Subcutaneous abdominal adipose tissue (tissue), 5 donors: ENCODE measurements around the gene MKNK1.

Experiments used
- H3K27ac ChIP-seq: one replicate; pipeline ENCODE4 v1.7.0; 2013; ENCODE audit warnings: low read depth, mild to moderate bottlenecking, inconsistent platforms, low read length, moderate library complexity
- H3K27me3 ChIP-seq, 5 donors: one replicate each; pipeline ENCODE4 v1.7.0; 2013; ENCODE audit warnings: low read length in 5 of 5, inconsistent platforms in 1 of 5; ENCODE audit not compliant: control insufficient read depth in 5 of 5, insufficient read depth in 4 of 5
- H3K36me3 ChIP-seq, 5 donors: one replicate each; pipeline ENCODE4 v1.7.0; 2013; ENCODE audit warnings: low read length in 5 of 5; ENCODE audit not compliant: control insufficient read depth in 5 of 5, insufficient read depth in 5 of 5
- H3K4me1 ChIP-seq, 5 donors: one replicate each; pipeline ENCODE4 v1.7.0; 2013; ENCODE audit warnings: low read length in 5 of 5, mild to moderate bottlenecking in 3 of 5, moderate library complexity in 1 of 5; ENCODE audit not compliant: control insufficient read depth in 5 of 5, insufficient read depth in 5 of 5
- H3K4me3 ChIP-seq, 5 donors: one replicate each; pipeline ENCODE4 v1.7.0; 2013; ENCODE audit warnings: low read length in 5 of 5, low read depth in 1 of 5
- H3K9ac ChIP-seq, 5 donors: one replicate each; pipeline ENCODE4 v1.7.0; 2013; ENCODE audit warnings: low read length in 5 of 5, mild to moderate bottlenecking in 4 of 5, moderate library complexity in 3 of 5
- H3K9me3 ChIP-seq, 5 donors: one replicate each; pipeline ENCODE4 v1.7.0; 2013; ENCODE audit warnings: low read length in 5 of 5; ENCODE audit not compliant: control insufficient read depth in 5 of 5
- donor health status: healthy.
- donor health status: healthy.
- donor health status: healthy.
- donor health status: healthy.
- donor health status: healthy.

MKNK1 gene

DNA sequence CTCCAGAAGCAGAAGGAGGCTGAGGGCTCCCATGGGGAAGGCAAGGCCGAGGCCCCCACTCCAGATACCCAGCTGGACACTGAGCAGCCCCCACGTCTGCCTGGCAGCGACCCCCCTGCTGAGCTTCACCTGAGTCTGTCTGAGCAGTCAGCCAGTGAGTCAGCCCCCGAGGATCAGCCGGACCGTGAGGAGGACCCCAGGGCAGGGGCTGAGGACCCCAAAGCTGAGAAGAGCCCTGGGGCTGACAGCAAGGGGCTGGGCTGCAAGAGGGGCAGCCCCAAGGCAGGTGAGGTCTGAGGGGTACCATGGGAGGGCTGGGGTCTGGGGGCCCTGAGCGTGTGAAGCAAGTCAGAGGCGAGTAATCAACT, 93.1 kb downstream of the MKNK1 start:
- Histone ChIP-seq H3K4me1 (peaks cover 0 to 8% (median 0%) of the 10 kb centered on the region in 5 donors), H3K27me3 (peaks cover 0 to 11% (median 0%) of the 10 kb centered on the region in 5 donors), H3K9ac (no peak overlapping the region), H3K9me3 (no peaks in the 10 kb centered on the region), H3K4me3 (no peak overlapping the region), H3K27ac (no peak overlapping the region), H3K36me3 (no peaks in the 10 kb centered on the region)

DNA sequence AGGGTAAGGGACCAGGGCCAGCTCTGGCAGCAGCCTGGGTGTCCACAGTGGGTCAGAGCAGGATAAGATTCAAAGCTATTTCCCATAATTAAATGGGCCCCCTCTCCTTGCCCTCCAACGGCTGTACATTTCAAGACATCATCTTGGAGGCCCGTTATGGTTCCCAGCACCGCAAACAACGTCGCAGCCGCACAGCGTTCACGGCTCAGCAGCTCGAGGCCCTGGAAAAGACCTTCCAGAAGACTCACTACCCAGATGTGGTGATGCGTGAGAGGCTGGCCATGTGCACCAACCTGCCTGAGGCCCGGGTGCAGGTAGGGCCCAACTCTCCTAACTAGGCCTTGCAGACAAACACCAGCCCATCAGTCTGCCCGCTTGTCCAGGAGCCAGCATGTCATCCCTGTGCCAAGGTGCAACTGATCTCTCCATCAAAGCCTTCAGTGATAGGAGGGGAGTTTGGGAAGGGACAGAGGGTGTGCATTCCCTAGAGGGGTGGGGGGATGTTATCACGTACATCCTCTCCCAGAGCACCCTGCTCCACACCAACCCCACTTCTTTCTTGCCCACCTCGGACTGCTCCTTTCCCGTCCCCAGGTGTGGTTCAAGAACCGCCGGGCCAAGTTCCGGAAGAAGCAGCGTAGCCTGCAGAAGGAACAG, 93.6 kb downstream of the MKNK1 start:
- peaks cover 0 to 11% (median 0%) of the 10 kb centered on the region in 5 donors for H3K27me3 ChIP-seq
- H3K4me1 ChIP-seq = peaks cover 0 to 8% (median 0%) of the 10 kb centered on the region in 5 donors
- H3K27ac ChIP-seq = no peak overlapping the region
- H3K9ac ChIP-seq = no peak overlapping the region
- no peaks in the 10 kb centered on the region for H3K9me3 ChIP-seq
- no peak overlapping the region for H3K4me3 ChIP-seq
- H3K36me3 ChIP-seq = no peaks in the 10 kb centered on the region

DNA sequence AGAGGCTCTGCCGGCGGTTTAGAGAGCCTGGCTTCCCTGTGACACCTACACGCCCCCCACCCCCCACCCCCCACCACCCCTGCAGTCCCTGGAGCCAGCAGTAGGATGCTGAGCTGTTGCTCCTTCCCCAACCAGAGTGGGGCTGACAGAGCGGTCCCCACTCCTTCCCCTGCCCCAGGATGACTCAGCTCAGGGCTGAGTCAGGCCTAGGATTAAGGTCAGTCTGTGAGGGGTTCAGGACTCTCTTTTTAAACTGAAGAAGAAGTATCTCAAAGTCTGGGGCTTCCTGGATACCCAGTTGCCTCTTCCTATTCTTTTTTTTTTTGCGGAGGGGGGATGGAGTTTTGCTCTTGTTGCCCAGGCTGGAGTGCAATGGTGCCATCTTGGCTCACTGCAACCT, 95.3 kb downstream of the MKNK1 start:
- Histone ChIP-seq H3K4me1 (peaks cover 0 to 8% (median 0%) of the 10 kb centered on the region in 5 donors), H3K27ac (no peak overlapping the region), H3K9me3 (no peaks in the 10 kb centered on the region), H3K4me3 (no peak overlapping the region), H3K36me3 (no peaks in the 10 kb centered on the region), H3K27me3 (peaks cover 0 to 11% (median 0%) of the 10 kb centered on the region in 5 donors), H3K9ac (no peak overlapping the region)
